ENCODE measurements around the gene FEV. TPM values are rescaled to one million over a fixed set of nuclear protein-coding genes. Genes with fewer than 3 reads are reported as not detected.
A peak's percentile ranks its signal among the peaks of the same experiment; 100 is the strongest.

Gene FEV
- total RNA-seq, 6 donors from 2014 or later: not detected

DNA sequence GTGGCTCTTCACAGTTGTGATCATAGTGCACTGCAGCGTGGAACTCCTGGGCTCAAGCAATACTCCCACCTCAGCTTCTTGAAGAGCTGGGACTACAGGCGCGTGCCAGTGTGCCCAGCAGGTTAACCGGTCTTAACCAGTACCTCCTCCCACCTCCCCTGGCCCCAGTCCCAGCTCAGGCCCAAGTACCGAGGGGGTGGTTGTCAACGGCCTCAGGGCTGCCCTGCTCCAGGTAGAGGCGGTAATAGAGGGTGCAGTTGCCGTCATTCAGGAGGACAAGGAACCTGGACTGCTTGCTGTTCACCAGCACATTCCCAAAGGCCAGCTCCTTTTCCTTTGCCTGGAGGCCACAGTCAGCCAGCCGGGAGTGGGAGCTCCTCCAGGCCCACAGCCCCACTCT lies 36.6 kb upstream of the FEV start:
- TF ChIP-seq POLR2AphosphoS5 (IDR thresholded peaks at IDR 0.05): no peak
- TF ChIP-seq EP300 (IDR thresholded peaks at IDR 0.05): no peak
- TF ChIP-seq, protein P1, sequence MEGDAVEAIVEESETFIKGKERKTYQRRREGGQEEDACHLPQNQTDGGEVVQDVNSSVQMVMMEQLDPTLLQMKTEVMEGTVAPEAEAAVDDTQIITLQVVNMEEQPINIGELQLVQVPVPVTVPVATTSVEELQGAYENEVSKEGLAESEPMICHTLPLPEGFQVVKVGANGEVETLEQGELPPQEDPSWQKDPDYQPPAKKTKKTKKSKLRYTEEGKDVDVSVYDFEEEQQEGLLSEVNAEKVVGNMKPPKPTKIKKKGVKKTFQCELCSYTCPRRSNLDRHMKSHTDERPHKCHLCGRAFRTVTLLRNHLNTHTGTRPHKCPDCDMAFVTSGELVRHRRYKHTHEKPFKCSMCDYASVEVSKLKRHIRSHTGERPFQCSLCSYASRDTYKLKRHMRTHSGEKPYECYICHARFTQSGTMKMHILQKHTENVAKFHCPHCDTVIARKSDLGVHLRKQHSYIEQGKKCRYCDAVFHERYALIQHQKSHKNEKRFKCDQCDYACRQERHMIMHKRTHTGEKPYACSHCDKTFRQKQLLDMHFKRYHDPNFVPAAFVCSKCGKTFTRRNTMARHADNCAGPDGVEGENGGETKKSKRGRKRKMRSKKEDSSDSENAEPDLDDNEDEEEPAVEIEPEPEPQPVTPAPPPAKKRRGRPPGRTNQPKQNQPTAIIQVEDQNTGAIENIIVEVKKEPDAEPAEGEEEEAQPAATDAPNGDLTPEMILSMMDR (IDR thresholded peaks at IDR 0.05): no peak
- TF ChIP-seq POLR2A (IDR thresholded peaks at IDR 0.05): no peak
- Histone ChIP-seq H3K9me3 (no peaks in the 10 kb centered on the region), H3K36me3 (no peaks in the 10 kb centered on the region), H3K4me3 (no peak overlapping the region), H3K4me1 (peaks cover 0 to 11% (median 0%) of the 10 kb centered on the region in 4 donors), H3K27me3 (no peaks in the 10 kb centered on the region), H3K27ac (no peak overlapping the region)
- DNase-seq (peak in 1 of 2 donors; percentile 52), ATAC-seq (ENCODE audit: low FRiP score in 2 of 2) (peak in 1 of 2 donors; percentile 35)
- WGBS, 2 donors: 72 to 85% methylated on average over 5 to 9 of the region's 9 CpGs

DNA sequence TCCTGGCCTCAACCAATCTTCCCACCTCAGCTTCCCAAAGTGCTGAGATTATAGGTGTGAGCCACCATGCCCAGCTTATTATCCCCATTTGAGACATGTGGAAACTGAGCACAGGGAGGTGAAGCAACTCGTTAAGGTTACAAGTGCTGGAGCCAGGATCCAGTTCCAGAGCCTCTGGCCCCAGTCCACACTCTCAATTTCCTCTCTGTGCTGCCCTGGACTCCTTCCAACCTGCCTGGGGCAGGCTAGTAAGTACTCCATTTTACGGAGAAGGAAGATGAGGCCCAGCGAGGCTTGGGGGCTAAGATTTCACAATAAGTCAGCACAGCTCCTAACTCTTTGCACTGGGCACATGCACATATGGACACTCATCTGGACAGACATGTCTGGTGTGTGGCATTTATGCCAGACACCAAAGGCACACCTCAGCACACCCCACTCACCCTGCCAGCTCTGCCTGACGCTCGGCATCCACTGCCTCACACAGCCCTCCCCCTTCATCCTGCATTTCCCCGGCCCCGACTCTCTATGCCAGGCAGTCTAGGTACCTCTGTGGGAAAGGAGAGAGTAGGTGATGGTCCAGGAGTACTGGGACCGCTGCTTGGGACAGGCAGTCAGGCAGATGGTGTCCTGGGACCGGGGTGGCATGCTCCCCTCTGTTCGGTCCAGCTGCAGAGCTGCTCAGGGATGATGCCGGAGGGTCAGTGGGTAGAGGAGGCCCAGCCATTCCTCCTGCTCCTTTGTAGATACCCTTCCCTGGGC lies 35.8 kb upstream of the FEV start:
- WGBS, 2 donors: 55 to 59% methylated on average over 11 of the region's 11 CpGs
- Histone ChIP-seq H3K27me3 (no peaks in the 10 kb centered on the region), H3K36me3 (no peaks in the 10 kb centered on the region), H3K27ac (no peak overlapping the region), H3K9me3 (no peaks in the 10 kb centered on the region), H3K4me1 (peaks cover 0 to 11% (median 0%) of the 10 kb centered on the region in 4 donors), H3K4me3 (no peak overlapping the region)
- no peak for TF ChIP-seq EP300 (IDR thresholded peaks at IDR 0.05)
- TF ChIP-seq POLR2A (IDR thresholded peaks at IDR 0.05): no peak
- TF ChIP-seq, protein P1 (IDR thresholded peaks at IDR 0.05): no peak
- TF ChIP-seq POLR2AphosphoS5 (IDR thresholded peaks at IDR 0.05): no peak
- peak in 1 of 2 donors; percentile 55 for DNase-seq
- no peak for ATAC-seq (ENCODE audit: low FRiP score in 2 of 2)

DNA sequence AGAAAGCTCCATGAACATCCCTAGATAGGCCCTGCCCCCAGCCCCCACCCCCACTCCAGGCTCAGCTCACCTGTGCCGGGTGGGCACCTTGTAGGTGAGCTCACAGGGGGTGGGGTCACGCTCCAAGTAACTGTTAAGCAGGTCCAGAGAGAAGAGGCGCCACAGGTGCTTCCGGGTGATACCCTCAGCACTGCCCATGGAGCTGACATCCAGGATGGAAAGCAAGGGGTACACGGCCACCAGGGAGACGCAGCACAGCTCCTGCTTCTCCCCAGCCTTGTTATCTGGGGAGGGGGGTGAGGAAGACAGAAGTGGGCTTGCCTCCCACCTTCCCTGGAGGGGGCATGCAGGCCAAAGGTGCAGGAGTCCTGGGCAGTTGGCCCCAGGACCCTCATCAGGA lies 34.5 kb upstream of the FEV start:
- H3K4me1 ChIP-seq: peaks cover 0 to 11% (median 0%) of the 10 kb centered on the region in 4 donors
- WGBS, 2 donors: 88% methylated on average over 6 of the region's 6 CpGs; no CpG with 5 or more reads in 1 of the 2 donors

DNA sequence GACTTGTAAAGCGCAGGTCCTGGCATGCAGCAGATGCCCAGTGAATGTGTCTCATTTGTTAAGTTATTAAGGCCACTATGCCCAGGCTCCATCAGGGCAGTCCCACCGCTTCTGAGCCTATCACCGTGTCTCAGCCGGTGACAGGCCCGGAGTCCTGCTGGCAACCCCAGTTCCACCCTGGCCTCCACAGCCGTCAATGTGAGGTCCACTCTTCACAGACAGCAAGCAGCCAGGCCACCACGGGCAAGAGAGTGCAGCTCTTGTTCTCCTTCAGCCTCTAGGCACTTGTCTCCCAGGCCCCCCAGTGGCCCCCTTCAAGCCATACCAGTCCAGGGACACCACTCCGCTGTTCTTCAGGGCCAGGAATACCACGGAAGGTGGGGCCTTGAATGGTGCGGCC lies 33.7 kb upstream of the FEV start:
- TF ChIP-seq POLR2A (IDR thresholded peaks at IDR 0.05): no peak
- no peak for TF ChIP-seq POLR2AphosphoS5 (IDR thresholded peaks at IDR 0.05)
- no peak for TF ChIP-seq EP300 (IDR thresholded peaks at IDR 0.05)
- TF ChIP-seq, protein P1 (IDR thresholded peaks at IDR 0.05): no peak
- peaks cover 0 to 11% (median 0%) of the 10 kb centered on the region in 4 donors for H3K4me1 ChIP-seq
- no peaks in the 10 kb centered on the region for H3K36me3 ChIP-seq
- no peak overlapping the region for H3K4me3 ChIP-seq
- DNase-seq (no peak), ATAC-seq (ENCODE audit: low FRiP score in 2 of 2) (no peak)
- H3K27me3 ChIP-seq: no peaks in the 10 kb centered on the region
- H3K27ac ChIP-seq: no peak overlapping the region
- no peaks in the 10 kb centered on the region for H3K9me3 ChIP-seq
- WGBS, 2 donors: 73 to 83% methylated on average over 3 to 10 of the region's 10 CpGs

More for the DNA sequence above, 34.5 kb upstream of the FEV start:
- no peaks in the 10 kb centered on the region for H3K9me3 ChIP-seq
- no peak overlapping the region for H3K4me3 ChIP-seq
- H3K27me3 ChIP-seq: no peaks in the 10 kb centered on the region
- H3K27ac ChIP-seq: no peak overlapping the region
- H3K36me3 ChIP-seq: no peaks in the 10 kb centered on the region
- TF ChIP-seq POLR2AphosphoS5 (IDR thresholded peaks at IDR 0.05): no peak
- TF ChIP-seq POLR2A (IDR thresholded peaks at IDR 0.05): no peak
- TF ChIP-seq, protein P1 (IDR thresholded peaks at IDR 0.05): no peak
- no peak for TF ChIP-seq EP300 (IDR thresholded peaks at IDR 0.05)
- ATAC-seq (ENCODE audit: low FRiP score in 2 of 2) (no peak), DNase-seq (no peak)
